COLO829 (cell line): Measurements from ENCODE around the gene PDE3B.
"Not testable (repeated sequence)": the region's sequence is repeated elsewhere in the genome, so short reads cannot be mapped to it uniquely, and the experiment has no call there.

Experiments used
- DNase-seq: peaks from one replicate; pipeline ENCODE4 v3.0.0; 2012; ENCODE audit warnings: low spot score

The PDE3B gene

GRCh38 chr11:14676068-14676467 lies 32.5 kb downstream of the PDE3B start:
- DNase-seq, result no peak

- no peak for DNase-seq
Observed at GRCh38 chr11:14677146-14677545, 33.5 kb downstream of the PDE3B start.

DNA sequence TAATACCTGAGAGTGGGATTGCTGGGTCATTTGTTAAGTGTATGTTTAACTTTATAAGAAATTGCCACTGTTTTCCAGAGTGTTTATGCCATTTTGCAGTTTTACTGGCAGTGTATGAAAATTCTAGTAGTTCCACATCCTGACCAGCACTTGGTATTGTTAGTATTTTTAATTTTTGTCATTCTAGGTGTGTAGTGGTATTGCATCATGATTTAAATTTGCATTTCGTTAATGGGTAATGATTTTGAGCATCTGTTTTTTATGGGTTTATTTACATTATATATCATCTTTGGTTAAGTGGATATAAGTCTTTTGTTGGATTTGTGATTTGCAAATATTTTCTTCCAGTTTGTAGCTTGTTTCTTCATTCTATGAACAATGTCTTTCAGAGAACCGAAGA lies 34.7 kb downstream of the PDE3B start:
- no peak for DNase-seq

- DNase-seq, result no peak
Observed at GRCh38 chr11:14679662-14680061, 36.1 kb downstream of the PDE3B start.

DNA sequence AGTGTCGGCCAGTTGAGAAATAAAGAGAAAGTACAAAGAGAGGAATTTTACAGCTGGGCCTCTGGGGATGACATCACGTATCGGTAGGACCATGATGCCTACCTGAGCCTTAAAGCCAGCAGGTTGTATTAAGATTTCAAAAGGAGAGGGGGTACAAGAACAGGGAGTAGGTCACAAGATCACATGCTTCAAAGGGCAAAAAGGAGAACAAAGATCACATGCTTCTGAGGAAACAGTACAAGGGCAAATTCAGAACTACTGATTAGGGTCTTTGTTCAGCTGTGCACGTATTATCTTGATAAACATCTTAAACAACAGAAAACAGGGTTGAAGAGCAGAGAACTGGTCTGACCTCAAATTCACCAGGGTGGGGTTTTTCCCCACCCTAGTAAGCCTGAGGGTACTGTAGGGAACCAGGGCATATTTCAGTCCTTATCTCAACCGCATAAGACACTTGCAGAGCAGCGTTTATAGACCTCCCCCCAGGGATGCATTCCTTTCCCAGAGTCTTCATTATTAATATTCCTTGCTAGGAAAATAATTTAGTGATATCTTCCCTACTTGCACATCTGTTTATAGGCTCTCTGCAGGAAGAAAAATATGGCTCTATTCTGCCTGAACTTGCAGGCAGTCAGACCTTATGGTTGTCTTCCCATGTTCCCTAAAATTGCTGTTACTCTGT lies 40.8 kb downstream of the PDE3B start:
- DNase-seq, result not testable (repeated sequence)

- no peak for DNase-seq
Observed at GRCh38 chr11:14687456-14687855, 43.9 kb downstream of the PDE3B start.

- peak; percentile 52 for DNase-seq
Observed at GRCh38 chr11:14687943-14688627, 44.5 kb downstream of the PDE3B start.

DNA sequence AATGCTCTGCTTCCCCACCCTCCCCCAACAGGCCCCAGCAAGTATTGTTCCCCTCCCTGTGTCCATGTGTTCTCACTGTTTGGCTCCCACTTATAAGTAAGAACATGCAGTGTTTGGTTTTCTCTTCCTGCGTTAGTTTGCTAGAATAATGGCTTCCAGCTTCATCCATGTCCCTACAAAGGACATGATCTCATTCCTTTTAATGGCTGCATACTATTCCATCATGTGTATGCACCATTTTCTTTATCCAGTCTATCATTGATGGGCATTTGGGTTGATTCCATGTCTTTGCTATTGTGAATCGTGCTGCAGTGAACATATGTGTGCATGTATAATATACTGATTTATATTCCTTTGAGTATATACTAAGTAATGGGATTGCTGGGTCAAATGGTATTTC lies 52.1 kb downstream of the PDE3B start:
- DNase-seq, result not testable (repeated sequence)

GRCh38 chr11:14698771-14699170 lies 55.2 kb downstream of the PDE3B start:
- DNase-seq, result no peak

GRCh38 chr11:14700593-14700992 lies 57.0 kb downstream of the PDE3B start:
- no peak for DNase-seq

DNA sequence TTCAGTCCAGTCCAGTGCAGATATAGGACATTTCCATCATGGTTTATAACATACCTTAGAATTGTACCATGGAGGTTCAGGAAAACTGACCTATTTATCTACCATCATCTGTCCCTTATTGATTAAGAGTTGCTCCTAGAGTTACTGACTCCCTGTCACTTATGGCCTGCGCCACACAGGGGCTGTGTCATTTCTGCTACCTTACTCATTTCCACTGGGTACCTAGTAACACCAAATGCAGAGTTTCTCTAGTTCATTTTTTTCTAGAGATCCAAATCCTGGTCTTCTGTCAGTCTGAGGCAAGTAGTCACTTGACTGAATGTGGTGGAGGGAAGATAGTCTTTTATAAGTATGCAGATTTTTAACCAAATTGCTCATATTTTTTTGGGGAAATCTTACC lies 59.2 kb downstream of the PDE3B start:
- no peak for DNase-seq

- DNase-seq, result no peak
Observed at GRCh38 chr11:14703731-14704130, 60.1 kb downstream of the PDE3B start.

- DNase-seq, result no peak
Observed at GRCh38 chr11:14705067-14705466, 61.5 kb downstream of the PDE3B start.

DNA sequence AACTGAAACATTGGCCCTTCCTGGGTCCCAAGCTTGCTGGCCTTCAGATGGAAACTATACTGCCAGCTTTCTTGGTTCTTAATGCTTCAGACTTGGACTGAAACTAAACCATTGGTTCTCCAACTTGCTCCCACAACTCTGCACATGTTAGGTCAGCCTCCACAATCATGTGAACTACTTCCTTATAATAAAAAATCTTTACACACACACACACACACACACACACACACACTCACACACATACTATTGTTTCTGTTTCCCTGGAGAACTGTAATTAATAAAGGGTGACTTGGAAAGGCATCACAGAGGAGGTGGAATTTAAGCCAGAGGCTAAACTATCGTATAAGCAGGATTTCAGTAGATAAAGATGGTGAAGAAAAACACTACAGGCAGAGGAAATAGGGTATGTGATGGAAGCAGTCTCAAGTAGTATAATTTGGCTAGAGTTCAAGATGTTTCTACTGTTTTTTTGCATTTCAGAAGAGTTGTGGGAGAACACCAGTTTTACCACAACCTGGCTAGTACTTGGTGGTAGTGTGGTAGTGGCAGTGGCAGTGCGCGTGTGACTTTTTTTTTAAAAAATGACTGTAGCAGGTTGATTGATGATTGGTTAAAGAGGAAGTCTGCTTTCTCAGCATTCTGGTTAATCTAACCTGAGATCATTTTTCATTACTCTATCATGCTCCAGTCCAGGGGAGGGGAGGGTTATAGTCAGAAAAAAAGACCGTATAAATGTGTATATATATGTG lies 70.1 kb downstream of the PDE3B start:
- no peak for DNase-seq

- not testable (repeated sequence) for DNase-seq
Observed at GRCh38 chr11:14715669-14716068, 72.1 kb downstream of the PDE3B start.

GRCh38 chr11:14722496-14722895 lies 78.9 kb downstream of the PDE3B start:
- DNase-seq, result no peak

GRCh38 chr11:14725150-14725549 lies 81.5 kb downstream of the PDE3B start:
- DNase-seq, result no peak

GRCh38 chr11:14727215-14727614 lies 83.6 kb downstream of the PDE3B start:
- DNase-seq, result no peak

GRCh38 chr11:14727746-14728145 lies 84.1 kb downstream of the PDE3B start:
- DNase-seq, result no peak

GRCh38 chr11:14740539-14740938 lies 96.9 kb downstream of the PDE3B start:
- peak; percentile 5 for DNase-seq

DNA sequence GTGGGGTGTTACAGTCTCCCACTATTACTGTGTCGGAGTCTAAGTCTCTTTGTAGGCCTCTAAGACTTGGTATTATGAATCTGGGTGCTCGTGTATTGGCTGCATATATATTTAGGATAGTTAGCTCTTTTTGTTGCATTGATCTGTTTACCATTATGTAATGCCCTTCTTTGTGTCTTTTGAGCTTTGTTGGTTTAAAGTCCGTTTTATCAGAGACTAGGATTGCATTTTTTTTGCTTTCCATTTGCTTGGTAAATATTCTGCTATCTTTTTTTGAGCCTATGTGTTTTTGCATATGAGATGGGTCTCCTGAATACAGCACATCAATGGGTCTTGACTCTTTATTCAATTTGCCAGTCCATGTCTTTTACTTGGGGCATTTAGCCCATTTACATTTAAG lies 97.6 kb downstream of the PDE3B start:
- no peak for DNase-seq

DNA sequence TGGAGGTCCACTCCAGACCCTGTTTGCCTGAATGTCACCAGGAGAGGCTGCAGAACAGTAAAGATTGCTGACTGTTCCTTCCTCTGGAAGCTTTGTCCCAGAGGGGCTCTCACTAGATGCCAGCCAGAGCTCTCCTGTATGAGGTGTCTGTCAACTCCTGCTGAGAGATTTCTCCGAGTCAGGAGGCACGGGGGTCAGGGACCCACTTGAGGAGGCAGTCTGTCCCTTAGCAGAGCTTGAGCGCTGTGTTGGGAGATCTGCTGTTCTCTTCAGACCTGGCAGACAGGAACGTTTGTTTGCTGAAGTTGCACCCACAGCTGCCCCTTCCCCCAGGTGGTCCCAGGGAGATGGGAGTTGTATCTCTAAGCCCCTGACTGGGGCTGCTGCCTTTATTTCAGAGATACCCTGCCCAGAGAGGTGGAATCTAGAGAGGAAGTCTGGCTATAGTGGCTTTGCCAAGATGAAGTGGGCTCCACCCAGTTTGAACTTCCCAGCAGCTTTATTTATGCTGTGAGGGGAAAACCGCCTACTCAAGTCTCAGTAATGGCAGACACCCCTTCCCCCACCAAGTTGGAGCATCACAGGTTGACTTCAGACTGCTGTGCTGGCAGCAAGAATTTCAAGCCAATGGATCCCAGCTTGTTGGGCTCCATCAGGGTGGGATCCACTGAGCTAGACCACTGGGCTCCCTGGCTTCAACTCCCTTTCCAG lies 99.4 kb downstream of the PDE3B start:
- no peak for DNase-seq
